GM18873 (cell line): ENCODE data around the gene AP5Z1.
"Not testable (repeated sequence)": the region's sequence is repeated elsewhere in the genome, so short reads cannot be mapped to it uniquely, and the experiment has no call there.

Experiments
- ATAC-seq: cut with Tn5 transposase; IDR thresholded peaks from one replicate; pipeline ENCODE4 v1.9.1; 2021; ENCODE audit warnings: mild to moderate bottlenecking, moderate library complexity, moderate number of reproducible peaks; ENCODE audit not compliant: unreplicated experiment, low FRiP score

The AP5Z1 gene

GRCh38 chr7:4799508-4800268, 24.3 kb downstream of the AP5Z1 start:
- no peak for ATAC-seq

GRCh38 chr7:4800487-4800886, 25.1 kb downstream of the AP5Z1 start:
- no peak for ATAC-seq

DNA sequence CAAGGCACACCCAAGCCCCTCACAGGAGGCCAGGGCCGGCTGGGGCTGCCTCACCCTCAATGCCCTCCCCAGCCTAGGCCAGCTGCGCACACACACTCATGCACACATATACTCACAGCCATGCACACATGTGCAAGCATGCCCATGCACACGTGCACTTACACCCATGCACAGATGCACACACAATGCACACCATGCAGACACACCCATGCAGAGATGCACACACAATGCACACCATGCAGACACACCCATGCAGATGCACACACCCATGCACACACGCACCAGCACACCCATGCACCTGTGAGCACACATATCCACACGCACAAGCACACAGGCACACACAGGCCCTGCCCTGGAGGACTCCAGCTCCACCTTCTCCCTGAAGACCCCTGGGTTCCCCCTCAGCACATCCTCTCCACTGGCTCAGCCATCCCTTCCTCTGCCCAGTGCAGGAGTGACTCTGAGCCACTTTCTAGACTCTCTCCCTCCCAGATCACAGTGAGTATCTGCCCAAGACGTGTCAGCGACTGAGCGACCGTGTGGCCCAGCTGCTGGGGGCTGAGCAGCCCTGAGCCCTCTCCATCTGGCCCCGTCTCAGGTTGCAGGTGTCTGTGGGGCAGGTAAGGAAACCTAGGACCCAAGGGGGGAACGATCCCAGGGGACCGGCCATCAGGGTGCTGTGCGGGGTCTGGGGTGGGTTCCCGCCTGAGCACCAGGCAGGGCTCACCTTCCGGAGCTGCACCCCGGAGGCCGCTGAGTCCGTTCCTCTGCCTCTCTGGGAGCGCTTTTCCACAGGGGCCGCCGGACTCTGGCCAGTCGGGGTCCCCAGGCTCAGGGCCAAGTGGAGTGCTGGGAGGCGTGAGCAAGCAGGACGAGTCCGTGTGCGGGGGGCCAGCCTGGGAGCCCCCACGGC, 25.8 kb downstream of the AP5Z1 start:
- ATAC-seq: no peak

DNA sequence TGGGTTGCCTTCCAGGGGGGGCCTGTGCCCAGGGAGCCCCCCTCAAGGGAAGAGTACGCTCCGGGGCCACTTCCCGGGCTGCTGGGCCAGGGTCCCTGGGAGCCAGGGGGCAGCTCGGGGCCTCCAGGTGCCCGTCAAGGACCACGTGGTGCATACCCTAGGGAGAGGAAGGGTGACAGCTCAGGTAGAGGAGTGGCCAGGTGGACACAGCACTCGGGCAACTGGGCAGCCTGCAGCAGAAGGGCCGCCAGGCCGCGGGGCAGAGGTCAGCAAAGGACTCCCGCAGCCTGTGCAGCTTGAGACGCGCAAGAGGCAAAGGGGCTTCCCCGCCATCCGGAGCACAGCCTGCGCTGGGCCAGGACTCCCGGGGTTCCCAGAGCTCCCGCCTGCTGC, 26.4 kb downstream of the AP5Z1 start:
- no peak for ATAC-seq

DNA sequence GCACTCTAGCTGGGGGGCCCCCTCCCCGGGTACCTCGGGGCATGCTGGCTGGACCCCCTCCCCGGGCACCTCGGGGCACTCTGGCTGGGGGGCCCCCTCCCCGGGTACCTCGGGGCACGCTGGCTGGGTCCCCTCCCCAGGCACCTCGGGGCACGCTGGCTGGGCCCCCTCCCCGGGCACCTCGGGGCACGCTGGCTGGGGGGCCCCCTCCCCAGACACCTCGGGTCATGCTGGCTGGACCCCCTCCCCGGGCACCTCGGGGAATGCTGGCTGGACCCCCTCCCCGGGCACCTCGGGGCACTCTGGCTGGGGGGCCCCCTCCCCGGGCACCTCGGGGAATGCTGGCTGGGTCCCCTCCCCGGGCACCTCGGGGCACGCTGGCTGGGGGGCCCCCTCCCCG, 27.2 kb downstream of the AP5Z1 start:
- not testable (repeated sequence) for ATAC-seq

DNA sequence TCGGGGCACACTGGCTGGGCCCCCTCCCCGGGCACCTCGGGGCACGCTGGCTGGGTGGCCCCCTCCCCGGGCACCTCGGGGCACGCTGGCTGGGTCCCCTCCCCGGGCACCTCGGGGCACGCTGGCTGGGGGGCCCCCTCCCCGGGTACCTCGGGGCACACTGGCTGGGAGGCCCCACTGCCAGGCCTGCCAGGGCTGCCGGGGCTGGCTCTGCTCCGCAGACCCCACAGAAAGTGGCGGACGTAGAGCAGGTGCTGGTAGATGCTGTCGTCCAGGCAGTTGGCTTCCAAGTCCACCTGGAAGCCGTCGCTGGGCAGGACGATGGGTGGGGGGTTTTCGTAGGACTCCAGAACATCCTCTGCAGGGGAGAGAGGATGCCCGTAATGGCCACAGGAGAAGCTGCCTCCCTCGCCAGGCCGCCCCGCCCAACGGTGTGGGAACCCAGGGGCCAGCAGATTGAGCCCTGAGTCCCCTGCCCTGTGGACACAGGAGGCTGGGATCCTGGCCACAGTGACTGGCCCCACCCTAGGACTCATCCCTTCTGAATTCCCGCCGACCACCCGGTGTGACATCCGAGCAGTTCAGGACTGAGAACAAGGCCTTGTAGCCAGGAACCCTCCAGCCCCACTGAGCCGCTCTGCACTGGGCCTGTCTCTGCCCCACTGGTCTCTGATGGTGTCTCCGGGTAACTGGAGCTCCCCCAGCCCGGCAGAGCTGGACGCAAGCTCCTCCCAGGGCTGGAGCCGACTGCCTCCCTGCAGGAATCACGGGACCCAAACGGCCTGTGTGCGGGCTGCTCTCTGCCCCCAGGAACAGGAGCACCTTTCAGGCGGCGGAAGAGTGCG, 28.2 kb downstream of the AP5Z1 start:
- ATAC-seq: no peak

GRCh38 chr7:4805110-4805983, 29.9 kb downstream of the AP5Z1 start:
- no peak for ATAC-seq

GRCh38 chr7:4805984-4806300, 30.5 kb downstream of the AP5Z1 start:
- ATAC-seq: no peak

DNA sequence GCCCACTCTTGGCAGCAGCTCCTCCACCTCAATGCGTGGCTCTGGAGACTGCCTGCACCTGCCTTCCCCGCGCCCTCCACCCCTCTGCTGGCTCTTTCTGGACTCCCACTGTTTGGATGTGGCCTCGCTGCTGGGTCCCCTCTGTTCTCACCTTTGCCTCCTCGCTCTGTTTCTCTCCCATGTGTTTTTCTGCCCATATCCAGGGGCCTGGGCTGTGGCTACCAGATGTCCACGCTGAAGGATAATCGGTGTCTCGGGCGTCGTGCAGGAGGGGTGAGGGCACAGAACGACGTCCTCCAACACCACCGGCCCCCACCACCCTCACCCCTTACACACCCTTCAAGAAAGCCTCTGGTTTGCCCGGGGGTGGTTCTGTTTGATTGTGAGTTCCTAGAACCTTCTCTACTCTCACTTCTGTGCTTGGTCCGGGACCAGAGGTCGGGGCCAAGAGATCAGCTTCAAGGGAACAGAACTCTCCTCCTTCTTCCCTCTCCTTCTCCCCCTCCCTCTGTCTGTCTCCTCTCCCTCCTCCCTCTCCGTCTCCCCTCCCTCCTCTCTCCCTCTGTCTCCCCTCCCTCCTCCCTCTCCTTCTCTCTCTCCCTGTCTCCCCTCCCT, 31.7 kb downstream of the AP5Z1 start:
- ATAC-seq: no peak

DNA sequence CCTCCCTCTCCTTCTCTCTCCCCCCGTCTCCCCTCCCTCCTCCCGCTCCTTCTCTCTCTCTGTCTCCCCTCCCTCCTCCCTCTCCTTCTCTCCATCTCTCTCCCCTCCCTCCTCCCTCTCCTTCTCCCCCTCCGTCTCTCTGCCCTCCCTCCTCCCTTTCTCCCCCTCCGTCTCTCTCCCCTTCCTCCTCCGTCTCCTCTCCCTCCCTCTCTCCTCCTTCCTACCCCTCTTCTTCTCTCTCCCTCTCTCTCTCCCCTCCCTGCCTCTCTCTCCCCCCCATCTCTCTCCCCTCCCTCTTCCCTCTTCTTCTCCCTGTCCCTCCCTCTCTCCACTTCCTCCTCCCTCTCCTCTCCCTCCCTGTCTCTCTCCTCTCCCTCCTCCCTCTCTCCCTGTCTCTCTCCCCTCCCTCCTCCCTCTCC, 32.2 kb downstream of the AP5Z1 start:
- ATAC-seq: no peak

DNA sequence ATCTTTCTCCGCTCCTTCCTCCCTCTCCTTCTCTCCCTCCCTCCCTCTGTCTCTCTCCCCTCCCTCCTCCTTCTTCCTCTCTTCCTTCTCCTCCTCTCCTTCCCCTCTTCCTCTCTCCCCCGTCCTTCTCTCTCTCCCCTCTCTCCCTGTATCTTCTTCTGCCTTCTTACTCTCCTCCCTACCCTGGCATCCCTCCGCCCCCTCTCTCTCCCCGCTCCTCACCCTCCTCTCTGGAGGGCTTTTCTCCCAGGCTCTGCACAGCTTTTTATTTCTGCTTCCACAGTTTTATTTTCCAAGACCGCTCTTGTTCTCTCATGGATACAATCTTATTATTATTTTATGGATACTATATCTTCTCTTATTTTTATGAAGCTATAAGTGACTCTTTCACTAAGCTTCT, 32.6 kb downstream of the AP5Z1 start:
- ATAC-seq: no peak

DNA sequence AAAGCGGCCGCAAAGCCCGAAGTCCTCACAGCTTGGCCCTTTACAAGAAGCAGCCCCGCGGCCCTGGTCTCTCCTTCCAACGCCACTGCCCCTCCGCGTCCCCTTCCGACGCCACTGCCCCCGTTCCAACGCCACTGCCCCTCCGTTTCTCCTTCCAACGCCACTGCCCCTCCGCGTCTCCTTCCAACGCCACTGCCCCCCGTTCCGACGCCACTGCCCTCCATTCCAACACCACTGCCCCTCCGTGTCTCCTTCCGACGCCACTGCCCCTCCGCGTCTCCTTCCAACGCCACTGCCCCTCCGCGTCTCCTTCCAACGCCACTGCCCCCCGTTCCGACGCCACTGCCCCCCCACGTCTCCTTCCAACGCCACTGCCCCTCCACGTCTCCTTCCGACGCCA, 33.1 kb downstream of the AP5Z1 start:
- no peak for ATAC-seq

DNA sequence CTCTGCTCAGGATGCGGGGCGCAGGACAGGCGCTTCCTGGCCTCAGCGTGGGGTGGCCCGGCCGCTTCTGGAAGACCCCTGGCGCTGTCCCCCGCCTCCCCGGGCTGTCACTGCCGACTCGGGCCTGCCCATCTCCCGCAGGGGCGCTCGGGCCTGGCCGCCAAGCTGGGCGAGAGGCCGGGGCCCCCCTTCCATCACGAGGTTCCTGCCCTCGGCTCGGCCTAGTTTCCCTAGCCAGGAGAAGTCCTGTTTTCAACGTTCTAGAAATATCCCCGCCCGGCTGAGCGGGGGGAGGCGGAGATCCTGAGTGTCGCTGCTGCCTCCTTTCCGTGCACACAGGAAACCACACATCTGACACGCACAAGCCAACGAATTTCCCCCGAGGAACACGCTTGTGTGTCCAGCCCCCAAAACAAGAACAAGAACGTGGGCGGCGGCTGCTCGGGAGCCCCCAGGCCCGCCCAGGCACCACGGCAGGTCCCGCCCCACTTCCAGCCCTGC, 33.7 kb downstream of the AP5Z1 start:
- no peak for ATAC-seq

DNA sequence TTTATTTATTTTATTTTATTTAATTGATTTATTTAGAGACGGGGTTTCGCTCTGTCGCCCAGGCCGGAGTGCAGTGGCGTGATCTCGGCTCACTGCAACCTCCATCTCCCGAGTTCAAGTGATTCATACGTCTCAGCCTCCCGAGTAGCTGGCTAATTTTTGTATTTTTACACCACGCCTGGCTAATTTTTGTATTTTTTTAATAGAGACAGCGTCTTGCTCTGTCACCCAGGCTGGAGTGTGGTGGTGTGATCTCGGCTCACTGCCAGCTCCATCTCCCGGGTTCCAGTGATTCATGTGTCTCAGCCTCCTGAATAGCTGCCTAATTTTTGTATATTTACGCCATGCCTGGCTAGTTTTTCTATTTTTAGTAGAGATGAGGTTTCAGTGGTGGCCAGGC, 34.2 kb downstream of the AP5Z1 start:
- ATAC-seq: no peak

GRCh38 chr7:4814433-4814832, 39.0 kb downstream of the AP5Z1 start:
- no peak for ATAC-seq

DNA sequence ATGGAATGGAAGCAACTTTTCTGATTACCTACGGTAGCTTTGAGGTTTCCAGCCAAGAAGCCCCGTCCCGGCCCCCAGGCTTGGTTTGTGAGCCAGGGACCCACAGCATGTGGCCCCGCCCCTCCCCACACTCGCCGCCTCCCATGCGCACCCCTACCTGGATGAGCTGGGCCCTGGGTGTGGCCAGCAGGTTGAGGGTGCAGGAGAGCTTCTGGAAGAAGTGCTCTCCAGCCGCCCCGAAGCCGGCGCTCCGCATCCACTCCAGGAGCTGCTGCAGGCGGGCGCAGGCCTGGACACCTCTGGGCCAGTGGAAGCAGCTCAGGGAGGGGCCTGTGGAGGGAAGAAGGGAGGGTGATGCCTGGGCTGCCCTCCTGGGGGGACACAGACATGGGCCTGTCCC, 39.7 kb downstream of the AP5Z1 start:
- no peak for ATAC-seq

DNA sequence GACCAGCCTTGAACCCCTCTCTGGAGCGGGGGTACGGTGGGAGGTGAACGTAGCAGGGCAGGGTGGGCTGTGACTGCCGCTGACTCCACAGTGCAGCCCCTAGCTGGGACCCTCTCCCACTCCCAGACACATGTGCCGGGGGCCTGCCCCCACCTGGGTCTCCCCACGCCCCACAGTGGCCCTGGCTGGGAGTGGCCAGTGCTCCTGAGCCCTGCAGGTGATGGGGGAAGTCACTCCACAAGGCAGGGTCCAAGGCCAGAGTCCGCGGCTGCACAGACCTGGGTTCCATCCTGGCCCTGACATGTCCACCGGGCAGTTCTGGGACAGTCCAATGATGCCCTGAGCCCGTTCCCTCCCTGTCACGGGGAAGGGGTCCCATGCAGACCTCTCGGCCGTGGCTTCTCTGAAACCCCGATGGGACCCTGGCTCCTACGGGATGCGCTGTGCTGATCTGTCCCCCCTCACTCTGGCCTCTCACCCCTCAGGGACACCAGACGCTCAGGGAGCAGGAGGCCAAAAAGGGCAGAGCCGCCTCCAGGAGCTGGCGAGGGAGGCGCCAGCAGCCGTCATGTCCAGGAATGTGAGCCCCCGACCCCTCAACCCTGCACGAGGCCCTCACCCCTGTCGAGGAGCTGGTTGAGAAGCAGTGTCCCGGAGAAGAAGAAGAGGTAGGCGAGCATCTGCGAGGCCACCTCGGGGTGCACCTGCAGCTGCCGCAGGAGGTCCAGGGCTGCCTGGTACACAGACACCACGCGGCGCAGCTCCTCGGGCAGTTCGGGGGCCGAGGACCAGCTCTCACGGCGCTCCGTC, 40.4 kb downstream of the AP5Z1 start:
- no peak for ATAC-seq

DNA sequence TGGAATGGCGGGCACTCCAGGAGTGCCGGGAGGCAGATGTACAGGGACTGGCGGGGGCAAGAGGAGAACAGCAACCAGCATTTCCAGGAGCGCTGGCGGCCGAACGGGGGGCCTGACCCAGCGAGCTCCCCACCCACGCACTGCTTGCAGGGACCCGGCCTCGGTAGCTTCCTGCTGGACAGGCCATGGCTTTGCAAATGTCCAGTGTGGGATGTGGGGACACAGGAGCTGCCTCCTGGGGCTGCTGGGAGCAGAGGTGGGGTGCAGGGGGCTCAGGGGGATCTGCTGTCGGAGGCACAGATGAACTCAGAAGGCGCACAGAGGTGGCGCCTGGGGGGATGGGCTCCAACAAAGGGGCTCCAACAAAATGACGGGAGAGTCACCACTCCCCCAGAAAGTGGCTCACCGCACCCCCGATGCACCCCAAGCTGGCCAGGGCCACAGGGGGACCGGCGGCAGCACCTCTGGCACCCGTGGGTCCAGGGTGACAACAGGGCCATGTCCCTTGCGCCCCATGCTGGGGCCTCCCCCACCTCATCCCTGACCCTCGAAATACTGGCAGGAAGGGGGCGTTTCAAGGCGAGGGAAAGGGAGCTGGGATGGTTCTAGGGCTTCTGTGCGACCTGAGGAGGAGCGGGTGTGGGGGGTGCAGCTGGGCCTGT, 41.1 kb downstream of the AP5Z1 start:
- no peak for ATAC-seq
